Measurements from ENCODE around the gene SLC37A3.

DNA sequence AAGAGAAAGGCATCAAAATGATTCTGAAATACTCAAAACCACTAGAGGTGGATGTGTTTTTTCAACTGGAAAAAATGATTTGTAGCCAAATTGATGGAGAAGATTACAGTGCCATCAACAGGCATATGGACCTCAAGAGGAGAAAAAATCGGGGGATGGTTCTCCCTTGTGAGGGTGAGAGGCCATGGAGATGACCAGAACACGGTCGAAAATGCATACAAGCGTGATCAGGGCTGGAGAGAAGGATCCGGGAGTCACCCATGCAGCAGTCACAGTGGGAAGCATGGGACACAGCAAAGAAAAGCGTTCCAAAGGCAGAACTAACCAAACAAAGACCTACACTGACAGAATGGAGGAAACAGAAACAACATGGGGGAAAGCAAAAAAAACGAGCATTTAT lies 80.3 kb downstream of the SLC37A3 start:
- TF ChIP-seq, protein P1, sequence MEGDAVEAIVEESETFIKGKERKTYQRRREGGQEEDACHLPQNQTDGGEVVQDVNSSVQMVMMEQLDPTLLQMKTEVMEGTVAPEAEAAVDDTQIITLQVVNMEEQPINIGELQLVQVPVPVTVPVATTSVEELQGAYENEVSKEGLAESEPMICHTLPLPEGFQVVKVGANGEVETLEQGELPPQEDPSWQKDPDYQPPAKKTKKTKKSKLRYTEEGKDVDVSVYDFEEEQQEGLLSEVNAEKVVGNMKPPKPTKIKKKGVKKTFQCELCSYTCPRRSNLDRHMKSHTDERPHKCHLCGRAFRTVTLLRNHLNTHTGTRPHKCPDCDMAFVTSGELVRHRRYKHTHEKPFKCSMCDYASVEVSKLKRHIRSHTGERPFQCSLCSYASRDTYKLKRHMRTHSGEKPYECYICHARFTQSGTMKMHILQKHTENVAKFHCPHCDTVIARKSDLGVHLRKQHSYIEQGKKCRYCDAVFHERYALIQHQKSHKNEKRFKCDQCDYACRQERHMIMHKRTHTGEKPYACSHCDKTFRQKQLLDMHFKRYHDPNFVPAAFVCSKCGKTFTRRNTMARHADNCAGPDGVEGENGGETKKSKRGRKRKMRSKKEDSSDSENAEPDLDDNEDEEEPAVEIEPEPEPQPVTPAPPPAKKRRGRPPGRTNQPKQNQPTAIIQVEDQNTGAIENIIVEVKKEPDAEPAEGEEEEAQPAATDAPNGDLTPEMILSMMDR (conservative IDR thresholded peaks at IDR 0.05; ENCODE audit: low read length) = no peak
- TF ChIP-seq EZH2phosphoT487 (IDR thresholded peaks at IDR 0.05; ENCODE audit: borderline replicate concordance) = no peak

Data from Loucy (cell line).